NCI-H146 treated with DMSO at 0.1 percent for 48 hours (cell line): ENCODE data around the gene PYROXD2.

ENCODE experiments used
- DNase-seq: peaks from one replicate; lab custom pipeline; 2025; ENCODE audit not compliant: unreplicated experiment; lab: John Stamatoyannopoulos, UW

Gene PYROXD2

DNA sequence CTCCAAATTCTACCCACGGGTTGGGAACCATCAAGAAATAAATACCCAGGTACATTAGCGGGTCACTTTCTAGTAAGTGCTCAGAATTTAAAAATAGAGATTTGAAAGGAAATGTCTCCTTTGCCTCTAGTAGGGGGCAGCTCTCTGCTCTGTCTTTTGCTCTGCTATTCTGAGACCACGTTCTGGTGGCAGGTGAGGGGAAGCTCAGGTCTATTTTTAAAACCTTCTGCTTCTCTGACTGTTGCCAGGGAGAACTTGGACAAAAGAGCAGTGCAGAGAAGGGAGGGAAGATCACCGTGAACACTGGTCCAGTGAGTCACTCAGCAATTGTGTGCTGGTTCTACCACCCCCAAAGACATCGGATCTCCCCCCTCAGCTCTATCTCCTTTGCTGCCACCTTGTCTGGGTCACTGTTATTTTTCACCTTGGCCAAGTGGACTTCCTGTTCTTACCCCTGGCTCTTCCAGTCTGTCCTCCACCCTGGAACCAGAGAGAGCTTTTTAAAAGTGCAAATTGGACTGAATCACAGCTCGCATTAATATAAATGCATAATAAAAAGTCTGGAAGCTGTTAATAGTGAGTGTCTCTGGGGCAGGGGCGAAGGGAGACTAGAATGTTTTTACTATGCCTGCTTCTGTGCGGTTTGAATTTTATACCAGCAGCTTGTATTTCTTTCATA is 74.6 kb downstream of the PYROXD2 start:
- peak; percentile 46 for DNase-seq

DNA sequence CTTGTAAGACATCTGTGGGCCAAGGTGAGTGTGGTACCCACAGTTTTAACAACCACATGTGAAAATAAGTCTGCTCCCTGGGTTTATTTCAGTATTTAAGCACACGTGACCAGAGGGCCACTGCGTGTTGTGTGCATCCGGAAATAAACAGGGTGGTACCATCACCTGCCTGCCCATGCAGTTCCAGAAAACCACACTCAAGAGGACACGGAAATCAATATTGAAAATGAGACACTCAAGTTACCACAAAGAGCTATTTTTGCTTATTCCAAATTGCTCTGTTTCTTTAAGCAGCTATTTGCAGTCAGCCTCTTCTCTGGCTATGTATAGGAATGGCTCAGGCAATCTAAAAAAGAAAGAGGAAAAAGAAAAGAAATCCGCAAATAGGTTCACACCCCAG is 75.2 kb downstream of the PYROXD2 start:
- no peak for DNase-seq

DNA sequence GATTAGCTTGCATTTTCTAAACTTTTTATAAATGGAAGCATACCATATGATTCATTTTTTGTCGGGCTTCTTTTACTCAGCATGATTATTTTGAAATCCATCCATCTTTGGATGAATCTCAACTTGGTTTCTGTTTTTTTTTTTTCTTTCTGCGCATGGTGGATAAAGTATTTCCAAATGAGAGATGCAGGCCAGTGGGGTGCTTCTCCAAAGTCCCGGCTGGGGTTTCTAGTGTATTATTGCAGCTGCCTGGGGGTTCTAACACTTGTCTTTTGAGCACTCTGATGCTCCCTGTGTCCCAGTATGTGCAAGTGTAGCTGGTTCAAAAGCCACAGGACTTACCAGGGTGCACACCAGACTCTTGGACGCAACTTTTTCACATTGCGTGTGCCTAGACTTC is 76.1 kb downstream of the PYROXD2 start:
- no peak for DNase-seq

DNA sequence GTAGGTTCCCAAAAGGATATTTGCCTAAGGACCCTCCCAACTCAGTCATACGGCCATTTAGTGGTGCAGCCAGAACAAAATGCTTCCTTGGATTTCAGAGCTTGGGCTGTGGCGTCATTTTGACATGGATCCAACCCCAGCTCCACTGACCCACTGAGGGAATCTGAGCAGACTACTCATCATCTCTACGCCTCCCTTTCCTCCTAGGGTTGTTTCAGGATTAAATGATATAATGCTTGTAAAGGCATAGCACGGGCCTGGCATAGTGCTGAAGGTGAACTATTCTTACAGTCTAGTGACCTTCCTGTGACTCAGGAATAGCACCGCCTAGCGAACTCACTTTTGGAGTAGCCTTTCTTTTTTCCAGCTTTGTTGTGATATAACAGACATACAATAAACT is 76.7 kb downstream of the PYROXD2 start:
- no peak for DNase-seq

DNA sequence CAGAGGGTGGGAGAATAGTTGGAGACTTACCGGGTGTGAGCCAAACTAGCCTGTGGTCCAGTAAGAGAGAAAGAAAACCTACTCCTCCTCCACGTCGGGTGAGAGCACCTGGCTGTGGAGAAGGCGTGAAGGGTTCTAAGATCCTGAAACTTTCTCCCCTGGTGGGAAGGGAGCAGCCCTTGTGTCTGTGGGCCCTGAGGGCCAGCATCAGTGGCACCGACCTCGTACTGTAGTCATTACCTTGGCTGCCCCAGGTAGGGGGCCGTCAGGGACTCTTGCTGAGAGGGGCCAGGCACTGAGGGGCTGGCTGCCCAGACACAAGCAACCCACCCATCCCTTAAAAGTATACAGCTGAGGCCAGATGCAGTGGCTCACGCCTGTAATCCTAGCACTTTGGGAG is 77.5 kb downstream of the PYROXD2 start:
- no peak for DNase-seq
